SK-N-MC (cell line): ENCODE measurements around the gene ZNF341.

Experiments
- DNase-seq: peaks from one replicate; pipeline ENCODE4 v3.0.0-alpha.2; 2011; ENCODE audit warnings: low read depth, low spot score
- H3K27ac ChIP-seq: fragments of 200-600 bp; sonication (generic); 2 replicates; pipeline ENCODE4 v1.5.1; 2016; ENCODE audit warnings: mixed run types
- H3K36me3 ChIP-seq: fragments of 200-600 bp; sonication (generic); 2 replicates; pipeline ENCODE4 v1.6.1; 2017; ENCODE audit warnings: antibody characterized with exemption, low read length, mixed read lengths; ENCODE audit not compliant: insufficient read depth
- H3K4me3 ChIP-seq: fragments of 200-600 bp; sonication (generic); 2 replicates; pipeline ENCODE4 v1.5.1; 2016
- H3K9ac ChIP-seq: fragments of 200-600 bp; sonication (generic); 2 replicates; pipeline ENCODE4 v1.8.0; 2017; ENCODE audit warnings: mixed run types, mixed read lengths; ENCODE audit not compliant: insufficient read length
- H3K9me3 ChIP-seq: fragments of 200-600 bp; sonication (generic); 2 replicates; pipeline ENCODE4 v1.6.1; 2017; ENCODE audit warnings: low read depth, mild to moderate bottlenecking, antibody characterized with exemption, low read length, moderate library complexity, mixed read lengths
- EZH2 ChIP-seq: fragments of 200-600 bp; sonication (generic); IDR thresholded peaks from one replicate; pipeline ENCODE4 v1.6.1; 2017; ENCODE audit warnings: antibody characterized with exemption
- FOXP2 ChIP-seq: optimal IDR thresholded peaks from 2 replicates; pipeline ENCODE3; 2011; ENCODE audit warnings: mild to moderate bottlenecking, moderate library complexity; ENCODE audit not compliant: insufficient read depth; ENCODE audit errors: extremely low read length, control extremely low read depth
- POLR2AphosphoS5 ChIP-seq: IDR thresholded peaks from 2 replicates; pipeline ENCODE4 v1.6.1; 2012; ENCODE audit warnings: mild to moderate bottlenecking, low read depth, low read length, borderline replicate concordance

ZNF341 gene

GRCh38 chr20:33766686-33767085 lies 34.9 kb downstream of the ZNF341 start:
- no peak overlapping the region for H3K4me3 ChIP-seq
- DNase-seq = no peak
- H3K9me3 ChIP-seq = no peaks in the 10 kb centered on the region
- H3K27ac ChIP-seq = no peak overlapping the region
- H3K9ac ChIP-seq = no peak overlapping the region
- H3K36me3 ChIP-seq = no peaks in the 10 kb centered on the region
- no peak for TF ChIP-seq FOXP2
- TF ChIP-seq EZH2 = no peak
- no peak for TF ChIP-seq POLR2AphosphoS5

- no peaks in the 10 kb centered on the region for H3K36me3 ChIP-seq
- no peak for TF ChIP-seq POLR2AphosphoS5
- TF ChIP-seq FOXP2 = no peak
- no peak for TF ChIP-seq EZH2
- H3K4me3 ChIP-seq = no peak overlapping the region
- no peak for DNase-seq
- no peak overlapping the region for H3K9ac ChIP-seq
- H3K27ac ChIP-seq = no peak overlapping the region
- H3K9me3 ChIP-seq = no peaks in the 10 kb centered on the region
Observed at GRCh38 chr20:33767777-33768138, 36.0 kb downstream of the ZNF341 start.

DNA sequence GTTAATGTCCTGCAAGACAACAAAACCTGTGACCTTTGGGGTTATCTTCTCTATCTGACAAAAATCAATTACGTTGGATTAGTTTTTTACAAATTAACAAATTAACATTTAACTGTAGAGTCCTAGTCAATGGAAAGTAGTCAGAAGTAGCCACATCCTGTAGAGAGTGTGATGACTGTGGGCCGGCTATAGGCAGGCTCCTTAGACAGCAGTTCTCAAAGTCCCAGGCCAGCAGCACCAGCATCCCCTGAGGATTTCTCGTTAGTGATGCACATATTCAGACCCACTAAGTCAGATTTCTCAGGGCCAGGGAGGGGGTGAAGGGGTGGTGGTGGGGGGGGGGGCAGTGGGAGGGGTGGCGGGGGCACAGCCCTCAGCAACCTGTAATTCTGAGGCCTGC lies 37.2 kb downstream of the ZNF341 start:
- DNase-seq = no peak
- Histone ChIP-seq H3K9ac (no peak overlapping the region), H3K9me3 (no peaks in the 10 kb centered on the region), H3K4me3 (no peak overlapping the region), H3K36me3 (no peaks in the 10 kb centered on the region), H3K27ac (no peak overlapping the region)
- TF ChIP-seq POLR2AphosphoS5 (no peak), EZH2 (no peak), FOXP2 (no peak)

- no peaks in the 10 kb centered on the region for H3K36me3 ChIP-seq
- TF ChIP-seq EZH2 (no peak), POLR2AphosphoS5 (no peak), FOXP2 (no peak)
- H3K9ac ChIP-seq = no peak overlapping the region
Observed at GRCh38 chr20:33770005-33770404, 38.2 kb downstream of the ZNF341 start.

GRCh38 chr20:33771938-33772337 lies 40.1 kb downstream of the ZNF341 start:
- DNase-seq = no peak
- H3K4me3 ChIP-seq = no peak overlapping the region
- H3K36me3 ChIP-seq = no peaks in the 10 kb centered on the region
- TF ChIP-seq EZH2 (no peak), FOXP2 (no peak), POLR2AphosphoS5 (no peak)
- no peak overlapping the region for H3K27ac ChIP-seq
- H3K9me3 ChIP-seq = no peaks in the 10 kb centered on the region
- H3K9ac ChIP-seq = no peak overlapping the region

More at GRCh38 chr20:33770005-33770404, 38.2 kb downstream of the ZNF341 start:
- H3K4me3 ChIP-seq = no peak overlapping the region
- DNase-seq = no peak
- no peaks in the 10 kb centered on the region for H3K9me3 ChIP-seq
- no peak overlapping the region for H3K27ac ChIP-seq

DNA sequence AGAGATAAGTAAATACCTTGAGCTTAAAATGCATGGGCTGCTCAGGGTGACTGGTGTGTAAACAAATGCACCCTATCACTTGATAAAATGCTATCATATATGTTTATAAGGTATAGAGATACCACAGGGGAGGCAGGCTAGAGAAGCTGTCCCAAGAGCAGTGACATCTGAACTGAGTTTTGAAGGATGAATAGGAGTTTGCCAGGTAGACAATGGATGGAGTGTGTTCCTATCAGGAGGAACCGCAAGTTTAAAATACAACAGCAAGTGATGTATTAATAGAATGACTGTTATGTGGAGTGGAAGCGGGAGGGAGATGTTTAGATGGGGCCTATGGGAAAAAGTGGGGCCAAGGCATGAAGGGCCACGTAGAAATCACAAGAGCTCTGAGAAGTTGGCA lies 40.6 kb downstream of the ZNF341 start:
- DNase-seq = no peak
- Histone ChIP-seq H3K9ac (no peak overlapping the region), H3K27ac (no peak overlapping the region), H3K4me3 (no peak overlapping the region), H3K9me3 (no peaks in the 10 kb centered on the region), H3K36me3 (no peaks in the 10 kb centered on the region)
- TF ChIP-seq EZH2 = no peak
- no peak for TF ChIP-seq POLR2AphosphoS5
- no peak for TF ChIP-seq FOXP2

GRCh38 chr20:33773412-33774089 lies 41.8 kb downstream of the ZNF341 start:
- no peak for DNase-seq
- Histone ChIP-seq H3K9me3 (no peaks in the 10 kb centered on the region), H3K4me3 (no peak overlapping the region), H3K36me3 (no peaks in the 10 kb centered on the region), H3K27ac (no peak overlapping the region), H3K9ac (no peak overlapping the region)
- TF ChIP-seq EZH2 = no peak
- TF ChIP-seq FOXP2 = no peak
- TF ChIP-seq POLR2AphosphoS5 = no peak

DNA sequence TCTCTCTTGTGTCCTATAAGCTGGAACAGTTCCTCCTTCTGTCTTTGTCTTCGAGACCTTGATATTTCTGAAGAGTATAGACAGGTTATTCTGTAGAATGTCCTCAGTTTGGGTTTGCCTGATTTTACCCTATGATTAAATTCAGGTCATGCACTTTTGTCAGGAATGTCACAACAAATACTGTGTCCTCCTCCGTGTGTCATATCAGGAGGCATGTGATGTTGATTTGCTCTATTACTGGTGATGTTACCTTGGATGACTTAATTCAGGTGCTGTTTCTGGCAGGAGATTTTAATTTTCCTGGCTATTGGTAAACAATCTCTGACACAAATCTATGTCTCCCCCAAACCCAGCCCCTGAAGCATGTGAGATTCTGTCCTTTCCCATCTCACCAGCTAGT lies 46.0 kb downstream of the ZNF341 start:
- DNase-seq = no peak
- no peak overlapping the region for H3K9ac ChIP-seq
- no peaks in the 10 kb centered on the region for H3K36me3 ChIP-seq
- no peaks in the 10 kb centered on the region for H3K9me3 ChIP-seq
- H3K4me3 ChIP-seq = no peak overlapping the region
- TF ChIP-seq POLR2AphosphoS5 = no peak
- no peak for TF ChIP-seq FOXP2
- TF ChIP-seq EZH2 = no peak
- no peak overlapping the region for H3K27ac ChIP-seq

DNA sequence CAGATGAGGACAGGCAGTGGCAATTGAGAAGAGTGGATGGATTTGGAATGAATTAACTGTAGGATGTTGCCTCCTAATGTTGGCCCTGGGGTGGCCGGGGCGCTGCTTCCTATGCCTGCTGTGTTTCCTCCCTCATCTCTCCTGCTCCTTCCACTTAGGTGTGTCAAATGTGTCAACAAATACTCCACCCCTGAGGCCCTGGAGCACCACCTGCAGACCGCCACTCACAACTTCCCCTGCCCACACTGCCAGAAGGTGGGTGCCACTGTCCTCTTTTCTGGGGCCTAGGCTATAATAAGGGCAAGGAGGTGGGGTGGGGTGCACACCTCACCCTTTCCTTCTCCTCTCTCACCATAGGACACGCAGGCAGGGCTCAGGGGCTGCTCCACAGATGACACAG lies 49.3 kb downstream of the ZNF341 start:
- TF ChIP-seq FOXP2 (no peak), POLR2AphosphoS5 (no peak), EZH2 (no peak)
- Histone ChIP-seq H3K9ac (no peak overlapping the region), H3K9me3 (no peaks in the 10 kb centered on the region), H3K36me3 (no peaks in the 10 kb centered on the region), H3K27ac (no peak overlapping the region), H3K4me3 (no peak overlapping the region)
- no peak for DNase-seq
